HG03175 (cell line): ENCODE results near the gene COPRS.

Experiments used
- ATAC-seq: cut with Tn5 transposase; IDR thresholded peaks from one replicate; pipeline ENCODE4 v1.9.1; 2021; ENCODE audit warnings: mild to moderate bottlenecking, moderate library complexity; ENCODE audit not compliant: unreplicated experiment

The COPRS gene

GRCh38 chr17:31858642-31859486, at the start of gene COPRS:
Gene COPRS, minus strand, starts transcription at chr17:31859244. Its CDS starts 45 bp downstream, at chr17:31859199.
- peak; percentile 70 for ATAC-seq

GRCh38 chr17:31908386-31908785, 49.3 kb upstream of the COPRS start:
- ATAC-seq: no peak

DNA sequence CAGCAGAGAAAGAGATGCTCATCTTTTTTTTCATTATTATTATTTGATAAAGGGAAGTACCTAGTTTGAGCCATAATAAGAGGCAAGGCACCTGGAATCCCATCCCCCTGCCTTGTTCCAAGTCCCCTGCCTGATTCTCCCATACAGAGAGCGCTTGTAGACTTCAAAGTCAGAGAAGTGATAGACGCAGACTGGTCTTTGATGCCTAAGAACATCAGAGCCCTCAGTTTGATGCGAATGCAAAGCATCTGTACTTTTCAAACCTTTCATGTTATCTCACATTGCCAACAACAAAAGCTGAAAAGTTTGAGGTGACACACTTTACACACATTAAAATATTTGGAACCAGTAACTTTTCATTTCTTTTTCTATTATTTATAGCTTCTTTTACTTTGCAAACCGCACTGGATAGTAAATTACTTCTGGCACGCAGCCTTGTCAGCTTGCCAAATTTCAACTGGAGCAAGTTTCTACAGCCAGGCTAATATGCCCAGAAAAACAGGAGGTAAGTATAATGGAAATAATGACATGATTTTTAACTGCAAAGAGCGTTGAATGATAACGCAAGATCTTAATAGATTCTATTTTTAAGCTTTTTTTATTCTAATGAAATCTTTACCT, 48.4 kb upstream of the COPRS start:
- ATAC-seq: no peak

GRCh38 chr17:31903401-31903800, 44.4 kb upstream of the COPRS start:
- ATAC-seq: no peak

GRCh38 chr17:31902693-31903092, 43.6 kb upstream of the COPRS start:
- ATAC-seq: no peak

GRCh38 chr17:31900877-31901276, 41.8 kb upstream of the COPRS start:
- no peak for ATAC-seq

DNA sequence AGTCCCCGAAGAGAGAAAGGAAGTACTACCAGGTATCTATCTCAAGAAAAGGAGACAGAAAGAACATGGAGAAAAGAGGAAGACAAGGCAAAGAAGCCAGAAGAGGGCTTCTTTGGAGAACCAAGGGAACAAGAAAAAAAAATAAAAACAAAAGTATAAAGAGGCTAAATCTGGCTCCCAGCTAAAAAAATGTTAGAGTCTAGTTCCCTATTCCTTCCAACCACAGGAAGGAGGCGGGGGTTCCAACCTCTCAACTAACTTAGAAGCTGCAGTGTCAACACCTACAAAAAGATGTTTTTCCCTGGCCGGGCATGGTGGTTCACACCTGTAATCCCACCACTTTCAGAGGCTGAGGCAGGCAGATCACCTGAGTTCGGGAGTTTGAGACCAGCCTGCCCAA, 29.1 kb upstream of the COPRS start:
- ATAC-seq: no peak

- ATAC-seq: no peak
Measured at GRCh38 chr17:31882571-31882970, 23.5 kb upstream of the COPRS start.

DNA sequence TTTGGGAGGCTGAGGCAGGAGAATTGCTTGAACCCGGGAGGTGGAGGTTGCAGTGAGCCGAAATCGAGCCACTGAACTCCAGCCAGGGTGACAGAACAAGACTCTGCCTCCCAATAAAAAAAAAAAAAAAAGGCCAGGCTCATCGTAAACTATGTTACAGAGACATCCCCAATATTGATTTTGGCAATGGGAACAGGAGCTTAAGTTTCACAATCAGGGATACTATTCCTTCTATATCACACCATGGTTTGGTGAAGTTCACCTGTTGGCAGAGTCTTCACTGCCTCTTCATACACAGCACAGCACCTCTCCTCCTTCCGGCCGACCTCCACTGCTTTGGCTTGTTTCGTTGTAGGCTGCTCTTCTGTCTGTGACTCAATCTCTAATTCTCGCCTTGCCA, 21.3 kb upstream of the COPRS start:
- no peak for ATAC-seq

GRCh38 chr17:31878703-31879073, 19.6 kb upstream of the COPRS start:
- no peak for ATAC-seq

DNA sequence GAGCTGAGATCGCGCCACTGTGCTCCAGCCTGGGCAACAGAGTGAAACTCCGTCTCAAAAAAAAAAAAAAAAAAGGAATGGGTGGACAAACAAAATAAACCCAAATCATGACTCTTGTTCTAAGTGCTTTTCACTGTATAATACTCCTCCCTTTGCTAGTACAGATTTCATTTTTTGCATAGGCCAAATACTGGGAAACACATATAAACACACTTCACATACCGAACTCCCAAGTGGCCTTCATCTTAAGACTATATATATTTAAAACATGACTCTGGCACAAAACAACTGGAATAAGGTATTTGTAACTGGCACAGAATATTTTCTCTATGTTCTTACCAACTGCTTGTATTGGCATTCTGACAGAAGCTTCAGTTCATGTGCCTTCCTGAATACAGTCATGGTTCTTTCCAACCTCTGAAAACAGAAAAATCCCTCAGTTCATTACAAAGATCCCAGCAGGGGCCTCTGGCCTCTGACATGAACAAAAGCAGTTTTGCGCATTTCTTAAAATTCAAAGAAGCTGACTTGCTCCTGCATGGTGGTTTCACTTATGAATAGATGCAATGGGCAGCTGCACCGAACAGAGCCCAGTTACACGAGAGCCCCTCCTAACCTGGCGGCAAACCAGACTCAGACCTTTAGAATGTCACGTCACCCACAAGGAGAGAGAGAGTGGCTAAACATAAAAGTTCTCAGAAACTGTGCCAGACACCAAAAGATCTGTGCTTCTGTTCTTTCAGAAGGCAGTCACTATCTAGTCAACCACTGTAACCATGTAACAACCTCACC, 19.1 kb upstream of the COPRS start:
- no peak for ATAC-seq

- no peak for ATAC-seq
Measured at GRCh38 chr17:31877341-31877740, 18.3 kb upstream of the COPRS start.

DNA sequence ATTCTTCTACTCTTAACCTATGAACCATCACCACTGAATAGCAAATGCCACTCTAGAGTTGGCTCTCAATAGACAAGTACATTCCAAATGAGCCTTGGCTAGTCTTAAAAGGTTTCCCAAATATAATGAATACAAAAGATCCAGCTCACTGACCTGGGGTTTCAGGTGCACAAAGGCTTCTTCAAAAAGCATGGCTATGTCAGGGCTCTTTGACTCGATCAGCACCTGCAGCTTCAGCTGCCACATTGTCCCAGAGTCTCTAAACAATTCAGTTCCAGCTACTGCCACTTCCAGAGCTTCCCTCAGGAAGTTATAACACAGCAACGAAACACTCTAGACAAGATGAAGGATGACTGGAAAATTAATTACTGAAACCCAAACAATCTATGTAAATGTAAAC, 16.0 kb upstream of the COPRS start:
- no peak for ATAC-seq

DNA sequence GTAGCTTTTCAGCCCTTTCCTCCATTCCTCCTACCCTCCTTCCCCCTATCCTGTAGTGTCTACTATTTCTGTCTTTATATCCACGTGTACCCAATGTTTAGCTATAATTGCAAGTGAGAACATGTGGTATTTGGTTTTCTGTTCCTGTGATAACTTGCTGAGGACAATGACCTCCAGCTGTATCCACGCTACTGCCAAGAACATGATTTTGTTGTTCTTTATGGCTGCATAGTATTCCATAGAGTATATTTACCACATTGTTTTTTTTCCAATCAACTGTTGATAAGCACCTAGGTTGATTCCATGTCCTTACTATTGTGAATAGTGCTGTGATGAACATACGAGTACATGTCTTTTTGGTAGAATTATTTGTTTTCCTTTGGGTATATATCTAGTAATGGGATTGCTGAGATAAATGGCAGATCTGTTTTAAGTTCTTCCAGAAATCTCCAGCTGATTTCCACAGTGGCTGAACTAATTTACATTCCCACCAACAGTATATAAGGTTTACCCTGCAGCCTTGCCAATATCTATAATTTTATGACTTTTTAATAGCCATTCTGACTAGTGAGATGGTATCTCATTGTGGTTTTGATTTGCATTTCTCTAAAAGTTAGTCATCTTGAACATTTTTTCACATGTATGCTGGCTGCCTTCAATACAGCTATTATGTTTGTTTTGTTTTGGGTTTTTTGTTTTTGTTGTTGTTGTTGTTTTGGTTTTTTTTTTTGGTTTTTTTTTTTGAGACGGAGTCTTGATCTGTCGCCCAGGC, 10.9 kb upstream of the COPRS start:
- ATAC-seq: no peak

DNA sequence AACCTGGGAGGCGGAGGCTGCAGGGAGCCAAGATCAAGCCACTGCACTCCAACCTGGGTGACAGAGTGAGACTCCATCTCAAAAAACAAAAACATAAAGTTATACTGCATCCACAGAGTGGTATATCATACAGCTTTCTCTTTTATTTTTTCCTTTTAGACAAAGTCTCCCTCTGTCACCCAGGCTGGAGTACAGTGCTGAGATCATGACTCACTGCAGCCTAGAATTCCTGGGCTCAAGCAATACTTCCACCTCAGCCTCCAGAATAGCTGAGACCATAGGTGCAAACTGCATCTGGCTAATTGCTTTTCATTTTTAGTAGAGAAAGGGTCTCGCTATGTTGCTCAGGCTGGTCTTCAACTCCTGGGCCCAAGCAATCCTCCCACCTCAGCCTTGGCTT, 10.0 kb upstream of the COPRS start:
- no peak for ATAC-seq

GRCh38 chr17:31859487-31860008, 504 bp upstream of the COPRS start:
- no peak for ATAC-seq

DNA sequence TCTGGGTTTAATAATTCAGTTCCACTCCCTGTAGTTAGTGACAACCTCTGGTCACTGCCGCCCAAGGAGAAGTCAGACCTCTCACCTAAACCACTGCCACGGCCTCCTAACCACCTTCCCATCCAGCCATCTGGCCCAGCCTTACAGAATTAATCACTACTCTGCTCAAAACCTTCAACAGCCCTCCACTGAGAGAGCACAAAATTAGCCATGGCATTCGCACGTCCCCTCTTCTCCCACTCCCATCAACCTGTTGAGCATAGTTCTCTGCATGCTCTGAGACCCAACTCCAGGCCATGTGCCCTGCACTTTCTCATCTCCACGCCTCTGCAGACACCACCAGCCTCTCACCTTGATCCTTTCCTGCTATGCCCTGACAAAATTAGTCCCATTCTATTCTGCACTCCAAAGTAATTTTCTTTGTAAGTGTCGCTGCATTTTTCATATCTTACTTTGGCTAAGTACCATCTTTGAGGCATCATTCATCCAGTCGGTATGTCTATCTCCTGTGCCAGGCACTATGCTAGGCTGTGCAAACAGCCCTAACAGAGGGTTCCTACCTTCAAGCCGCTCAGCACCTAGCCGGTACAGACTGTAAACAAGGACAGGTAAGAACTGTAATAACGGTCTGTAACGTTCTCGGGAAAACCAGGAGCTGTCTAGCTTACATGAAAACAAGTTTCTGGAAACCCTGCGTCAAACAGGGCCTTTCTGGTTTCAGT, 963 bp downstream of the COPRS start:
- ATAC-seq: no peak

- no peak for ATAC-seq
Measured at GRCh38 chr17:31856750-31857149, 2.3 kb downstream of the COPRS start.

DNA sequence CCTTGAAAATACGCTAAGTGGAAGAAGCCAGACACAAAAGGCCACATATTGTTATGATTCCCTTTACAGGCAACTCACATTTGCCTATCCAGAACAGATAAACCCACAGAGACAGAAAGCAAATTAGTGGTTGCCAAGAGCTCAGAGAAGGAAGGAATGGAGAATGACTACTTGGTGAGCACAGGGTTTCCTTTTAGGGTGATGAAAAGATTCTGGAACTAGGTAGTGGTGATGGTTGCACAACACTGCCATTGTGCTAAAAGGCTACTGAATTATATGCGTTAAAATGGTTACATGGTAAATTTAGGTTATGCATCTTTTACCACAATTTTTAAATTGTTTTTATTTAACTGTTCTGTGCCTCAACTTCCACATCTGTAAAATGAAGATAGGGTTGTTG, 4.4 kb downstream of the COPRS start:
- no peak for ATAC-seq

GRCh38 chr17:31853911-31854470, 5.1 kb downstream of the COPRS start:
- no peak for ATAC-seq
